A673 (cell line): ENCODE data around the gene POGK.

ENCODE experiments used
- CTCF ChIP-seq: fragments of 300-800, 200-600 bp; sonication (generic); conservative IDR thresholded peaks from 2 replicates; pipeline ENCODE4 v1.5.1; 2017; ENCODE audit warnings: low read depth, mild to moderate bottlenecking, antibody characterized with exemption, low read length, moderate library complexity, mixed read lengths
- EZH2 ChIP-seq: fragments of 200-600 bp; sonication (generic); IDR thresholded peaks from 2 replicates; pipeline ENCODE4 v1.6.1; 2017; ENCODE audit warnings: borderline replicate concordance, low read depth, mild to moderate bottlenecking, mixed read lengths, antibody characterized with exemption, low read length; ENCODE audit not compliant: poor library complexity, severe bottlenecking

- no peak for TF ChIP-seq EZH2
- TF ChIP-seq CTCF, result no peak; the same call in 1 of the 2 replicates
Observed at GRCh38 chr1:166839600-166840308, 479 bp downstream of the POGK start.
